Suppressor macrophage treated with lipopolysaccharide for 1 hour (primary cell): ENCODE results near the gene TRAF3IP3.

Source experiments
- DNase-seq, 3 donors: peaks; one replicate each; pipeline ENCODE4 v3.0.0-alpha.2; 2020 to 2022

TRAF3IP3 gene

DNA sequence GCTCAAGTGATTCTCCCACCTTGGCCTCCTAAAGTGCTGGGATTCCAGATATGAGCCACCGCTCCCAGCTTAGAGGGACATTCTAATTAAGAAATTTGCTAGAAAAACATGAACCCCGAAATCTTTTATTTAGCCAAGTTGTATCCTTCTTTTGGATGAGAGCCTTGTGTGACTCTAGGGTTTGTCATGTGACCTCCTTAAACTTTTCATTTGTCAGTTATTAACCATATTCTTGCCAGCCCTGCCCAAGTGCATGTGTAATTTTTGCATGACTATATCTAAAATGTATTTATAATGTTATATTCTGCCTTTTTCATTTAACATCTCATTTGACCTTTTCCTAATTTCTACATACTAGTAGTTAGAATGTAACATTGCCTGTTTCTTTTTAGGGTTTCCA lies 73.9 kb downstream of the TRAF3IP3 start:
- DNase-seq = no peak

DNA sequence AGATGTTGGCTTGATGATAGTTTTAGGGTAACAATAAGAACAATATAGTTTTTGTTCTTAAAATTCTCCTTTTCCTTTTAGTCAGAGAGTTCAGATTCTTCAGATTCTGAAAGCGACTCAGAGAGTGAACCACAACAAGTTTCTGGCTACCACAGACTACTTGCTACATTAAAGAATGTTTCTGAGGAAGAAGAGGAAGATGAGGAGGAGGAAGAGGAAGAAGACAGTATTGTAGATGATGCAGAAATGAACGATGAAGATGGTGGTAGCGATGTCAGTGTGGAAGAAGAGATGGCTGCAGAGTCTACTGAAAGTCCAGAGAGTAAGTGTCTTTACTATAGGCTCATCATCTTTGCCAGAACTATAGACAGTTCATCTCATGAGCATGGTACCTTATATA lies 74.9 kb downstream of the TRAF3IP3 start:
- DNase-seq = no peak

DNA sequence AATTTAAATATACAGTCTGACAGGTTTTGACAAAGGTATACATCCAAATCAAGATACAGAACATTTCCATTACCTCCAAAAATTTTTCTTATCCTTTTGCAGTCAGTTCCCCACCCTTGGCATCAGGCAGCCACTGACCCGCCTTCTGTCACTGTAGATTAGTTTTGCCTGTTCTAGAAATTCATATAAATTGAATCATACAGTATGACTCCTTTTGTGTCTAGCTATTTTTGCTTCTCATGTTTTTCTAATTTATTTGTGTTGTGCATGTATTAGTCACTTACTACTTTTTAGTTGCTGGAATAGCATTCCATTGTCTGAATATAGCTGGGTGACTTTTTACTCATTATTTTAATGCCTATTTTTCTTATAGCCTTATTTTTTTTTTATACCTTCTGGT lies 75.8 kb downstream of the TRAF3IP3 start:
- no peak for DNase-seq
